Common myeloid progenitor, CD34-positive (primary cell): ENCODE results near the gene FBXO3.

Experiments used
- CTCF ChIA-PET: fragments of 350-600 bp; sonication (Branson Sonifier 250); formaldehyde crosslinking; loops from one replicate; lab custom pipeline; 2021; ENCODE audit warnings: antibody characterized with exemption; lab: Charles Lee
- POLR2A ChIA-PET: fragments of 350-600 bp; sonication (Branson Sonifier 250); formaldehyde crosslinking; loops from one replicate; lab custom pipeline; 2021; ENCODE audit warnings: antibody characterized with exemption; lab: Charles Lee
- DNase-seq, 3 donors: peaks; one replicate each; pipeline versions ENCODE4 v3.0.0 to v3.0.0-alpha.2; 2013
- H3K27ac ChIP-seq, 2 experiments: 1 replicate in 1 of 2; 2 replicates in 1 of 2; pipeline ENCODE4 v1.7.0; 2013; ENCODE audit warnings: inconsistent platforms in 2 of 2, low read length in 2 of 2, mild to moderate bottlenecking in 2 of 2, low read depth in 1 of 2, moderate library complexity in 1 of 2; ENCODE audit not compliant: severe bottlenecking in 2 of 2, insufficient read depth in 1 of 2, poor library complexity in 1 of 2
- H3K27me3 ChIP-seq, 5 experiments: replicated peaks in 2 of 5; 1 replicate in 3 of 5; 2 replicates in 2 of 5; pipeline versions ENCODE4 v1.6.1 to v1.7.0; 2013; ENCODE audit warnings: low read length in 4 of 5, mild to moderate bottlenecking in 2 of 5, moderate library complexity in 2 of 5, inconsistent platforms in 1 of 5; ENCODE audit not compliant: insufficient read depth in 5 of 5, control insufficient read depth in 4 of 5
- H3K36me3 ChIP-seq, 4 experiments: 1 replicate in 2 of 4; 2 replicates in 2 of 4; pipeline versions ENCODE4 v1.6.1 to v1.7.0; 2013; ENCODE audit warnings: low read length in 3 of 4, control low read depth in 1 of 4, mild to moderate bottlenecking in 1 of 4; ENCODE audit not compliant: control insufficient read depth in 4 of 4, insufficient read depth in 4 of 4
- H3K4me1 ChIP-seq, 4 experiments: 1 replicate in 3 of 4; 2 replicates in 1 of 4; pipeline versions ENCODE4 v1.6.1 to v1.7.1; 2013; ENCODE audit warnings: low read length in 3 of 4, mild to moderate bottlenecking in 3 of 4, control low read depth in 1 of 4, inconsistent platforms in 1 of 4, moderate library complexity in 1 of 4; ENCODE audit not compliant: control insufficient read depth in 4 of 4, insufficient read depth in 4 of 4; ENCODE audit errors: control extremely low read depth in 1 of 4
- H3K4me3 ChIP-seq, 7 experiments: 1 replicate in 4 of 7; 2 replicates in 3 of 7; pipeline versions ENCODE4 v1.5.1 to v1.7.0; 2013; ENCODE audit warnings: mild to moderate bottlenecking in 7 of 7, low read length in 6 of 7, moderate library complexity in 6 of 7, inconsistent platforms in 2 of 7, low read depth in 2 of 7, control low read depth in 1 of 7; ENCODE audit not compliant: insufficient read depth in 4 of 7, control insufficient read depth in 1 of 7; ENCODE audit errors: extremely low read depth in 1 of 7
- H3K9me3 ChIP-seq, 5 experiments: 1 replicate in 4 of 5; 2 replicates in 1 of 5; pipeline versions ENCODE4 v1.6.1 to v1.7.1; 2013; ENCODE audit warnings: low read length in 4 of 5, mild to moderate bottlenecking in 2 of 5, inconsistent platforms in 1 of 5, low read depth in 1 of 5, moderate library complexity in 1 of 5; ENCODE audit not compliant: control insufficient read depth in 4 of 5, insufficient read depth in 2 of 5; ENCODE audit errors: control extremely low read depth in 1 of 5
- WGBS: methylation state at CpG from one replicate; pipeline ENCODE4 v1.1.5; 2013; ENCODE audit not compliant: insufficient coverage; 5-methylcytosine and 5-hydroxymethylcytosine counted together

Gene FBXO3

DNA sequence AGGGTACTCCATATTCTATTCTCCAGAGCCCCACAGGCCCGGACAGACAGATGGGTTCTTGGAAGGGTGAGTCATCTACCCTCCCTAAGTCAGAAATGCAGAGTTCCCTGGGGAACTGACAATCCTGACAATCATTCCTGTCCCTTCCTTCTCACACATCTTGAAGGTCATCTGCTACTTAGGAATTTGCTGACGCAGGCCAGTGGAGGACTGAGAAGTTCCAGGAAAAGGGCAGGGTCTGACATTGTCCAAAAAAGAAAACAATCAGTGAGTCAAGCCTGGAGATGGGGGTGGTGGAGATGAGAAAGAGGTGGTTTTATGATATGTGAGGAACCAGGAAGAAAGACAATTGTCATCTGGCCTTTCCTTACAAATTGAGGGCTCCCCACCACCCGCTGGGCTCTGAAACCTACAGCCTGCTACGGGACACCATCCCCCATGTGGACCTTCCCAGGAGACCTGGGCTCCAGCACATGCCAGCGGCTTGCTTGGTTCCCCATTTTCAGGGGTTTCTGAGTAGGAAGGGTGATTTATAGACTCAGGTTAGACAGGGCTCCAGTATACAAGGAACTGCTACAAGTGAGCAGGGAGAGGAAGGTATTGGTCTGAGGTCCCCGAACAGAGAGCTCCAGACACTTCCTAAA is 51.0 kb downstream of the FBXO3 start:
- WGBS, result 33% methylated on average over 3 of the region's 6 CpGs
- peaks cover 2 to 25% (median 22%) of the 10 kb centered on the region in 4 experiments for H3K36me3 ChIP-seq
- H3K27ac ChIP-seq, result peak overlapping the region in 1 of 2 experiments; percentile 28
- no peaks in the 10 kb centered on the region for H3K27me3 ChIP-seq
- H3K9me3 ChIP-seq, result no peaks in the 10 kb centered on the region
- POLR2A ChIA-PET, result interaction anchor here (1.0 to 2.3 kb wide), 2 partner anchors 10 kb away, joined by 3 to 6 read pairs; no protein-coding TSS in a partner anchor
- H3K4me3 ChIP-seq, result peak overlapping the region in 4 of 7 experiments; percentile 1 to 41 (median 18)
- CTCF ChIA-PET, result interaction anchor here (0.9 to 12.6 kb wide), 6 partner anchors 8 to 207 kb away, joined by 3 to 142 read pairs (median 10); partner anchors contain the start of gene CD59
- peaks cover 5 to 48% (median 31%) of the 10 kb centered on the region in 4 experiments for H3K4me1 ChIP-seq
- DNase-seq, result peak; percentile 54 to 88 (median 79)

DNA sequence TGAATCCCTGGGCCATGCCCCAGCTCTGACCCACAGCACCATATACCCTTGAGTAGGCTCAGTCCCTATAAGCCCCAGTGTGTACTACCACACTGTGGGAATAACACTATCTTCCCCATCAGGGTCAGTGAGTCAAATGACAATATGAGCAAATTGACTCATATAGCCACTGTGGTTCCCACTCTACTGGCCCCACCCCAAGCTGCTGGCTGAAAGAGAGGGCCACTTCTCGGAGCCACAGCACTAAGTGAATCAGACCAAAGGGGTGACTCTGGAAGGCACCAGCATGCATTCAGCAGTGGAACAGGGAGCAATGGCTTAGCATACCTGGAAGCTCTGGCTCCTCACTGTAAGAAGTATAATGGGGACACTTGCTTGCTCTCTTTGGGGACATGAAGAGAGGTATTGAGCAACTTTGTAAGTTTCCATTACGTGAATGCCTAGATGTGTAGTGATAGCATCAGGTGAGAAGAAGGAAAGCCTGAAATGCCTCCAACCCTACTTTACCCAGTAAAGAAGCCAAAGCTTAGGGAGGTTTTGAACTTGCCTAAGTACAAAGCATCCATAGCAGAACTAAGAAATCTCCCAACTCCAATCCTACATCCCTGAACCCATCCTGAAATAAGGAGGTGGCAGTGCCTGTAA is 51.6 kb downstream of the FBXO3 start:
- H3K36me3 ChIP-seq, result peaks cover 2 to 25% (median 22%) of the 10 kb centered on the region in 4 experiments
- CTCF ChIA-PET, result interaction anchor here (1.2 to 12.6 kb wide), 4 partner anchors 9 to 20 kb away, joined by 3 to 142 read pairs (median 55); partner anchors contain the start of gene CD59
- 100% methylated on average over 1 of the region's 2 CpGs for WGBS

DNA sequence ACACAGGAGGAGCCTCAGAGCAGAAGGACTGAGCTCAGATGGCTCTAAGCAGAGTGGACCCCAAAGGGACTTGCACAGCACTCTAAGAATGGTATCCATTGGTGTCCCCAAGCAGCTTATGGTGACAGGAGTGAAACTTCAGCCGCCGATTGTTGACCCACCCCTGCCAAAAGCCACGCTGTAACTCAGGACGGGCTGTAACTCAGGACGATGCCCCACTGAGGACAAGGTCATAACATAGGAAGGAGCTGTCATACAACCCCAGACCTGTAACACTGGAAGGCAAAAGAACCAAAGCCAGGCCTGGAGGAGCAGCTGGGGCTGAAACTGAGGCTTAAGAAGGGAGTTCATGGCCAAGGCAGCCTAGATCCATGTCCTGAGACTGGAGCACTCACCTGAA is 52.3 kb downstream of the FBXO3 start:
- H3K27me3 ChIP-seq, result no peaks in the 10 kb centered on the region
- no peaks in the 10 kb centered on the region for H3K9me3 ChIP-seq
- 98% methylated on average over 5 of the region's 5 CpGs for WGBS
- no peak for DNase-seq
- peaks cover 2 to 32% (median 25%) of the 10 kb centered on the region in 4 experiments for H3K36me3 ChIP-seq
- ChIA-PET POLR2A (no interaction called here), CTCF (interaction anchor here (1.2 to 12.6 kb wide), 4 partner anchors 8 to 20 kb away, joined by 3 to 142 read pairs (median 55); partner anchors contain the start of gene CD59)
- H3K27ac ChIP-seq, result no peak overlapping the region
- H3K4me1 ChIP-seq, result peaks cover 5 to 48% (median 31%) of the 10 kb centered on the region in 4 experiments
- no peak overlapping the region for H3K4me3 ChIP-seq

More for the DNA sequence above, 51.6 kb downstream of the FBXO3 start:
- Histone ChIP-seq H3K9me3 (no peaks in the 10 kb centered on the region), H3K27me3 (no peaks in the 10 kb centered on the region), H3K27ac (peak overlapping the region in 1 of 2 experiments; percentile 28), H3K4me3 (no peak overlapping the region), H3K4me1 (peaks cover 5 to 48% (median 31%) of the 10 kb centered on the region in 4 experiments)
- POLR2A ChIA-PET, result interaction anchor here (2.3 kb wide), 1 partner anchor 11 kb away, joined by 6 read pairs; no protein-coding TSS in a partner anchor
- DNase-seq, result no peak

DNA sequence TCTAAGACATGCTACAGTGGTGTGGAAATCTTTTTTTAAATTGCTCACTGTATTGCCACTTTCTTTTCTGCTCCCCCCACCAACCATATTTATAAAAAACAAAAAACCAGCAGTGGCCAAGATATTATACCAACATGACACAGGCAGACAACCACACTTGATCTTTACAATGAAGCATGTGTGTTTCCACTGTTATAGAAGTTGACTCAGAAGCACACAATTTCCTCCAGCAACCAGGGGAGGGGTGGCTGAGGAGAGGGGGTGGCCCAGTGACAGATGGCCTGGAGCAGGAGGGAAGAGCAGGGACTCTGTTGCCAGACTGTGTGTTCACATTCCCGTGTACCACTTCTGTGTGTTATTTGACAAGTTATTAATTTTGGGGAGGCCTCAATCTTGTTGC is 52.9 kb downstream of the FBXO3 start:
- Histone ChIP-seq H3K4me3 (no peak overlapping the region), H3K9me3 (no peaks in the 10 kb centered on the region), H3K36me3 (peaks cover 3 to 37% (median 29%) of the 10 kb centered on the region in 4 experiments), H3K4me1 (peaks cover 5 to 48% (median 31%) of the 10 kb centered on the region in 4 experiments), H3K27ac (no peak overlapping the region), H3K27me3 (no peaks in the 10 kb centered on the region)
- no peak for DNase-seq
- WGBS, result 40% methylated on average over 1 of the region's 1 CpG
- ChIA-PET CTCF (interaction anchor here (1.2 to 12.6 kb wide), 3 partner anchors 14 to 21 kb away, joined by 3 to 142 read pairs (median 105); partner anchors contain the start of gene CD59), POLR2A (no interaction called here)

DNA sequence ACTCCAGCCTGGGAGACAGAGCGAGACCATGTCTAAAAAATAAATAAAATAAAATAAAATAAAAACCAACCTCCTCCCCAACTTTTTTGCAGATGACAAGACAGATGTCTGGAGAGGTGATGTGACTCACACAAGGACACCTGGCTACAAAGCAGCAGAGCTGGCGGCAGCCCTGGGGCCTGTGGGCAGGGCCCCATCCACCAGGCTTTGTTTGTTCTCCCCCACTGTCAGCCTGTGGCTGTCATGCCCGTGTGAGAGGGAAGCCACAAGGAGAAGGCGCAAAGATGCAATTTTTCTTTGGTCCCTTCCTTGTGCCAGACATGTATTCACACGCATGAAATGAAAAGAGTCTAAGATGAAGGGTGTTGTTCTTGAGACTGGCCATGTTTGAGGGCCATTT is 54.7 kb downstream of the FBXO3 start:
- Histone ChIP-seq H3K4me1 (peaks cover 0 to 36% (median 26%) of the 10 kb centered on the region in 4 experiments), H3K27me3 (no peaks in the 10 kb centered on the region), H3K4me3 (no peak overlapping the region), H3K36me3 (peaks cover 5 to 46% (median 37%) of the 10 kb centered on the region in 4 experiments), H3K9me3 (no peaks in the 10 kb centered on the region), H3K27ac (no peak overlapping the region)
- ChIA-PET CTCF (interaction anchor here (8.5 to 12.6 kb wide), 3 partner anchors 13 to 24 kb away, joined by 105 to 151 read pairs (median 142); partner anchors contain the start of gene CD59), POLR2A (no interaction called here)
- 79% methylated on average over 4 of the region's 5 CpGs for whole genome bisulfite sequencing
- no peak for DNase-seq

DNA sequence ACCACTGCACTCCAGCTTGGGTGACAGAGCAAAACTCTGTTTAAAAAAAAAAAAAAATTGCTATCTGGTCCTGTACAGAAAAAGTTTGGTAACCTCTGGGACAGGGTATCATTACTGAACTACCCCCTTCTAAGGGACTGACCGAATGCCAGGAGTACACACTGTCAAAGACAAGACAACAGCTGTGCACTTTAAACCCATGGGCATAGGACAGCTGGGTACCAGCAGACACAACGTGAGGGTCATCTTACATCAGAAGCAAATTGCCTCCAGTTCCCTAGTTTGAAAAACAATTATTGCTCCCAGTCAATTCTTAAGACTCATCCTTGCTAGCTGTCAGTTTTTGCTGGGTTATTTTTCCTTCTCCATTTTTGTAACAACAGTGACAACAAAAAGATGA is 55.9 kb downstream of the FBXO3 start:
- no peak for DNase-seq
- Histone ChIP-seq H3K36me3 (peaks cover 5 to 53% (median 39%) of the 10 kb centered on the region in 4 experiments), H3K4me1 (peaks cover under 1 to 24% (median 15%) of the 10 kb centered on the region in 4 experiments), H3K9me3 (no peaks in the 10 kb centered on the region), H3K27ac (no peak overlapping the region), H3K27me3 (no peaks in the 10 kb centered on the region), H3K4me3 (no peak overlapping the region)
- CTCF ChIA-PET, result interaction anchor here (0.6 to 12.6 kb wide), 4 partner anchors 12 to 355 kb away, joined by 3 to 151 read pairs (median 124); partner anchors contain the start of gene CD59
- POLR2A ChIA-PET, result no interaction called here
- 94% methylated on average over 2 of the region's 2 CpGs for WGBS
